Globus pallidus (tissue), 1 donor: ENCODE measurements around the gene ARFRP1.
"Not testable (repeated sequence)": the region's sequence is repeated elsewhere in the genome, so short reads cannot be mapped to it uniquely, and the experiment has no call there.

Experiments
- DNase-seq: peaks from one replicate; pipeline ENCODE4 v3.0.0-alpha.2; 2015; ENCODE audit warnings: low spot score

ARFRP1 gene

DNA sequence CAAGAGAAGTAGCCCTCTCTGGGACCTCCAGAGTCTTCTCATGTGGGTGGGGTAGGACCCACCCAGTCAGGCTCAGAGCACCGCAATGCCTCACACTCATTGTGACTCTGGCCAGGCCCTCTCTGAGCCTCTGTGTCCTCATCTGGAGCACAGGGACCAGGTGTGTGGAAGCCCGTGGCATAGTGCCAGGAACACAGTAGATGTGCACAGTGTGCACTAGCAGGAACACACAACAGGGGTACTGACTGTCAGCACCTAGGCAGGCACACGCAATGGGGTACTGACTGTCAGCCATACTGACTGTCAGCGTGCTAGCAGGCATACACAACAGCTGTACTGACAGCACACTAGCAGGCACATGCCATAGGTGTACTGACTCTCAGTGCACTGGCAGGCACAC lies 52.5 kb downstream of the ARFRP1 start:
- DNase-seq, result no peak

DNA sequence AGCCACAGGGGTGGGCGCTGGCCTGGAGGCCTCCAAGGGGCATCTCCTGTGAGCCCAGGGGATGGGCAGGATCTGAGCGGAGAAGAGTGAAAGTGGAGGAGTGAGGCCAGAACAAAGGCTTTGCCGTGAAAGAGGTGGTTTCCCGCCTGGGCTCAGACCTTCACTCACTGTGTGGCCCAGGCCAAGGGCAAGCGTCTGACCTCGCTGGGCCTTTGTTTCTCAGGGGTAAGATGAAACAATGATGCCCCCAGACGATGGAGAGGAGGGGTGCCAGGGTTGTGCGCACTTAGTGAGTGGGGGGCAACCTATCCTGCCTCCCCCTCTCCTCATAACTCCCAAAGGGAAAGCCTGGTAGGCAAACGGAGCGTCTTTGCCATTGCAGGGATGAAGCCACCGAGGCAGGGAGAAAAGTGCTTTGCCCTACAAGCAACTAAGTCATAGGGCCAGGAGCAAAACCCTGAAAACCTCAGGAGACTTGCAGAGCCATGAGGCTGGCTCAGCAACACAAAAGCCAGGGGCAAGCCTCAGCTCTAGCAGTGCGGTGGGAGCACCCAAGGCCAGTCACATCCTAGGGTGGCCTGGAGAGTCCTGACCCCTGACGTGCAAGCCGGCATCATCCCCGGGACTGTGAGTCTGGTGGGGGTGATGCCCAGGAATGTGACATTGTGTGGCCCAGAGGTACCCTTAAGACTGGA lies 53.7 kb downstream of the ARFRP1 start:
- no peak for DNase-seq

- peak; percentile 85 for DNase-seq
Observed at GRCh38 chr20:63653041-63653973, 54.5 kb downstream of the ARFRP1 start, which contains the start of gene STMN3. Gene STMN3 (minus strand): TSS chr20:63653424. CDS start chr20:63653345, 79 bp downstream.

GRCh38 chr20:63652192-63652980 lies 55.4 kb downstream of the ARFRP1 start:
- no peak for DNase-seq

- DNase-seq, result no peak
Observed at GRCh38 chr20:63651942-63652191, 55.9 kb downstream of the ARFRP1 start.

GRCh38 chr20:63650486-63650885 lies 57.3 kb downstream of the ARFRP1 start:
- not testable (repeated sequence) for DNase-seq

DNA sequence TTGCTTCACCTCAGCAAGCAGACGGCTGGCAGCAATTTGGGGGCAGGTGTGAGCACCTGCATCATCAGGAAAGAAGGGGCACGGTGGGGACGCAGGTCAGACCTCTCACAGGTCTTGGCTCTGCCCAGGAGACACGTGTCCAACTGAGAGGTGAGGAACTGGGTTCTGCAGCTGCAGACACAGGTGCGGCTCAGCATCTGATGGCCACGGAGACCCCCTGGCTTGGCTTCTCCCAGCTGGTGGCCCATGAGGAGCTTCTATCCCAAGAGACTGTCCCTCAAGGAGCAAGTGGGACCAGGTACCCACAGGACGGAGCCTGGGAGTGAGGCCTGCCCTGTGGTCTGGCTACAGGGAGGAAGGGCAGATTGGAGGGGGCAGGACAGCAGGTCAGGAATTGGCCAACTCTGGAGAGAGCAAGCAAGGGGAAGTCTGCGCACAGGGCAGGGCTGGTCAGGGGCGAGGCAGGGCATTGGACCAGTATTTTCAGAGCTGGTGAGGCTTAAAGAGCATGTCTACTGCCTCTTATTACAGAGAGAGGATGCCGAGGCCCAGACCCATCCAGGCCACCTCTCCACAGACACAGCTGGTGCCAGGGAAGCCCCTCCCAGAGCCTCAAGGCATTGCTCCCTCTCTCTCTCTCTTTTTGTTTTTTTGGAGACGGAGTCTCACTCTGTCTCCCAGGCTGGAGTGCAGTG lies 58.7 kb downstream of the ARFRP1 start:
- DNase-seq, result no peak
